Neural progenitor cell (in vitro differentiated cells): Measurements from ENCODE around the gene EHF. TPM values are rescaled to one million over a fixed set of nuclear protein-coding genes. Genes with fewer than 3 reads are reported as not detected.

Experiments used
- DNase-seq: peaks from one replicate; pipeline ENCODE4 v3.0.0-alpha.2; 2016; ENCODE audit warnings: low spot score
- H2AFZ ChIP-seq: fragments of 200-600 bp; sonication (generic); replicated peaks from 2 replicates; pipeline ENCODE4 v1.6.1; 2016; ENCODE audit warnings: antibody characterized with exemption
- H3F3A ChIP-seq: fragments of 200-600 bp; sonication (generic); 2 replicates; pipeline ENCODE4 v1.6.1; 2016; ENCODE audit warnings: antibody characterized with exemption, low read depth
- H3K27ac ChIP-seq: fragments of 200-600 bp; sonication (generic); 2 replicates; pipeline ENCODE4 v1.5.1; 2016; ENCODE audit warnings: mild to moderate bottlenecking
- H3K27me3 ChIP-seq: fragments of 200-600 bp; sonication (generic); 2 replicates; pipeline ENCODE4 v1.6.1; 2016; ENCODE audit warnings: mild to moderate bottlenecking, moderate library complexity
- H3K36me3 ChIP-seq: fragments of 200-600 bp; sonication (generic); 2 replicates; pipeline ENCODE4 v1.5.1; 2016
- H3K4me1 ChIP-seq: fragments of 200-600 bp; sonication (generic); 2 replicates; pipeline ENCODE4 v1.6.1; 2016; ENCODE audit warnings: mixed run types
- H3K4me2 ChIP-seq: fragments of 200-600 bp; sonication (generic); 2 replicates; pipeline ENCODE4 v1.6.1; 2016
- H3K4me3 ChIP-seq: fragments of 200-600 bp; sonication (generic); 2 replicates; pipeline ENCODE4 v1.5.1; 2016
- H3K79me2 ChIP-seq: fragments of 200-600 bp; sonication (generic); 2 replicates; pipeline ENCODE4 v1.6.1; 2016; ENCODE audit warnings: low read depth
- H3K9ac ChIP-seq: fragments of 200-600 bp; sonication (generic); 2 replicates; pipeline ENCODE4 v1.6.1; 2016
- H3K9me3 ChIP-seq: fragments of 200-600 bp; sonication (generic); 2 replicates; pipeline ENCODE4 v1.5.1; 2016; ENCODE audit warnings: low read depth
- H4K20me1 ChIP-seq: fragments of 200-600 bp; sonication (generic); 2 replicates; pipeline ENCODE4 v1.6.1; 2016; ENCODE audit warnings: low read depth
- H3K27ac Mint-ChIP-seq: 3 replicates; pipeline ENCODE4 v1.8.0; 2021; ENCODE audit warnings: mixed read lengths
- H3K27me3 Mint-ChIP-seq: 2 replicates; pipeline ENCODE4 v1.8.0; 2022; ENCODE audit warnings: low read depth, mild to moderate bottlenecking, inconsistent platforms, moderate library complexity, mixed read lengths; ENCODE audit not compliant: insufficient read depth
- H3K36me3 Mint-ChIP-seq: 3 replicates; pipeline ENCODE4 v1.8.0; 2021; ENCODE audit warnings: mixed read lengths
- H3K4me1 Mint-ChIP-seq: 3 replicates; pipeline ENCODE4 v1.8.0; 2021; ENCODE audit warnings: mixed read lengths
- H3K4me3 Mint-ChIP-seq: 3 replicates; pipeline ENCODE4 v1.8.0; 2021; ENCODE audit warnings: mild to moderate bottlenecking, moderate library complexity, mixed read lengths
- H3K9me3 Mint-ChIP-seq: 3 replicates; pipeline ENCODE4 v1.8.0; 2020; ENCODE audit warnings: mixed read lengths
- CTCF ChIP-seq: fragments of 200-600 bp; sonication (generic); IDR thresholded peaks from 2 replicates; pipeline ENCODE4 v1.5.1; 2017; ENCODE audit warnings: antibody characterized with exemption, mild to moderate bottlenecking
- EZH2 ChIP-seq: fragments of 200-600 bp; sonication (generic); IDR thresholded peaks from 2 replicates; pipeline ENCODE4 v1.6.1; 2017; ENCODE audit warnings: antibody characterized with exemption, mild to moderate bottlenecking, moderate library complexity
- EZH2phosphoT487 ChIP-seq: fragments of 200-600 bp; sonication (generic); IDR thresholded peaks from 2 replicates; pipeline ENCODE4 v1.6.1; 2017; ENCODE audit warnings: antibody characterized with exemption
- total RNA-seq: library from RNA; depleted of rRNA; stranded (reverse); fragments of >200 nt; gene quantifications from 2 replicates; pipeline ENCODE4 v1.2.3, GENCODE V29; 2015; ENCODE audit warnings: low replicate concordance

The EHF gene
- total RNA-seq, 1 donor from 2014 or later = not detected

DNA sequence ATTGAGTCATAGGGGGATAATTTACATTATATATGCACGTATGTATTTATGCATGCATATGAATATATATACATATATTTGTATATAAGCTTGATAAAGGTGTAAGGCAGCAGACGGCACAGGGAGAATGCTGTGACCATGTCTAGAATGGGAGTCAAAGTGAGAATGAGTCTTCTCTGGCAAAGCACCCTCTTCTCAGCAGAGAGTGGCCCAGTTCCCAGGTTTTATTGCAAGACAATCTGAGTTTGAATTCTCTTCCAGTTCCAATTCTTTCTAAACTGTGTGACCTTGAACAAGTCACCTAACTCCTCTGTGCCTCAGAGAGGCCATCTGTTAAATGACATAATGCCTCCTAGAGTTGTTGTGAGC is 13.8 kb downstream of the EHF start:
- peaks cover 14% of the 10 kb centered on the region for H3F3A ChIP-seq
- no peak overlapping the region for H3K4me2 ChIP-seq
- no peaks in the 10 kb centered on the region for H3K27me3 ChIP-seq
- H4K20me1 ChIP-seq = no peaks in the 10 kb centered on the region
- Mint-ChIP-seq H3K36me3 (no peaks in the 10 kb centered on the region), H3K4me3 (no peak overlapping the region), H3K9me3 (no peaks in the 10 kb centered on the region), H3K27ac (no peak overlapping the region), H3K27me3 (peaks cover 2% of the 10 kb centered on the region), H3K4me1 (peaks cover 18% of the 10 kb centered on the region)
- H3K9me3 ChIP-seq = no peaks in the 10 kb centered on the region
- DNase-seq = no peak
- H2AFZ ChIP-seq = no peak overlapping the region
- H3K27ac ChIP-seq = no peak overlapping the region
- no peak for TF ChIP-seq EZH2phosphoT487
- no peak for TF ChIP-seq CTCF
- no peak for TF ChIP-seq EZH2
- H3K36me3 ChIP-seq = no peaks in the 10 kb centered on the region
- H3K9ac ChIP-seq = no peak overlapping the region
- peaks cover 21% of the 10 kb centered on the region for H3K4me1 ChIP-seq
- no peak overlapping the region for H3K4me3 ChIP-seq
- no peaks in the 10 kb centered on the region for H3K79me2 ChIP-seq

GRCh38 chr11:34636127-34636526 is 15.2 kb downstream of the EHF start:
- Histone ChIP-seq H3K9me3 (no peaks in the 10 kb centered on the region), H3K27ac (no peak overlapping the region), H3K79me2 (no peaks in the 10 kb centered on the region), H3K27me3 (no peaks in the 10 kb centered on the region), H2AFZ (no peak overlapping the region), H3K4me1 (peaks cover 30% of the 10 kb centered on the region), H3K4me3 (no peak overlapping the region), H3K4me2 (no peak overlapping the region), H3K9ac (no peak overlapping the region), H3K36me3 (no peaks in the 10 kb centered on the region), H3F3A (peaks cover 14% of the 10 kb centered on the region), H4K20me1 (no peaks in the 10 kb centered on the region)
- no peak for DNase-seq
- Mint-ChIP-seq H3K4me1 (peaks cover 20% of the 10 kb centered on the region), H3K9me3 (no peaks in the 10 kb centered on the region), H3K27ac (no peak overlapping the region), H3K4me3 (no peak overlapping the region), H3K36me3 (no peaks in the 10 kb centered on the region), H3K27me3 (peaks cover 5% of the 10 kb centered on the region)
- TF ChIP-seq EZH2phosphoT487 (no peak), CTCF (no peak), EZH2 (no peak)

DNA sequence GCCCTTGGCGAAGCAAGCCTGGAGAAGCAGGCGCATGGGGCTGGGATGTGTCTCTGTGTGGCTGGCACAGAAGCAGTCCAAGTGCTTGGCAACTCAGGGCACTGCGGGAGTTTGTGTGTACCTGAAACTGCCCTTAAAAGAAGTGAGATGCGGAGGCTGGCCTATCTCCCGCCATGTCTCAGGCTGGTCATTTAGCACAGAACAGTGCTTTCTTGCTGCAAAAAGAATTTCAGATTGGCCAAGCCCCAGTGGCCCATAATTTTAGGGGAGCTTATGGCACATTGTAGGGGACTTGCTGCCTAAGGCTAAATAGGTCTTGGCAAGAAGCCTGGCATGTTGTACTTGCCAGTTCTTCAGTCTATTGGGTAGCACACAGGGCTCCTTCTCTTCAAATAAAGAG is 16.4 kb downstream of the EHF start:
- Histone ChIP-seq H2AFZ (no peak overlapping the region), H3K27me3 (no peaks in the 10 kb centered on the region), H3K4me2 (no peak overlapping the region), H3K79me2 (no peaks in the 10 kb centered on the region), H4K20me1 (no peaks in the 10 kb centered on the region), H3K36me3 (no peaks in the 10 kb centered on the region), H3K4me1 (peaks cover 21% of the 10 kb centered on the region), H3K9me3 (no peaks in the 10 kb centered on the region), H3K4me3 (no peak overlapping the region), H3K9ac (no peak overlapping the region), H3K27ac (no peak overlapping the region), H3F3A (peaks cover 8% of the 10 kb centered on the region)
- TF ChIP-seq EZH2phosphoT487 = no peak
- no peak for TF ChIP-seq EZH2
- TF ChIP-seq CTCF = no peak
- H3K27me3 Mint-ChIP-seq = peaks cover 5% of the 10 kb centered on the region
- H3K4me1 Mint-ChIP-seq = peaks cover 13% of the 10 kb centered on the region
- no peak overlapping the region for H3K27ac Mint-ChIP-seq
- no peak for DNase-seq
- H3K36me3 Mint-ChIP-seq = no peaks in the 10 kb centered on the region
- no peaks in the 10 kb centered on the region for H3K9me3 Mint-ChIP-seq
- H3K4me3 Mint-ChIP-seq = no peak overlapping the region

GRCh38 chr11:34638897-34639296 is 18.0 kb downstream of the EHF start:
- DNase-seq = no peak
- Histone ChIP-seq H3K4me2 (no peak overlapping the region), H3K9ac (no peak overlapping the region), H3K79me2 (no peaks in the 10 kb centered on the region), H3K9me3 (no peaks in the 10 kb centered on the region), H3K27ac (no peak overlapping the region), H4K20me1 (no peaks in the 10 kb centered on the region), H3K36me3 (no peaks in the 10 kb centered on the region), H3K4me3 (no peak overlapping the region), H2AFZ (no peak overlapping the region), H3K4me1 (peaks cover 10% of the 10 kb centered on the region), H3F3A (no peaks in the 10 kb centered on the region), H3K27me3 (no peaks in the 10 kb centered on the region)
- H3K27ac Mint-ChIP-seq = no peak overlapping the region
- TF ChIP-seq CTCF (no peak), EZH2phosphoT487 (no peak), EZH2 (no peak)
- H3K36me3 Mint-ChIP-seq = no peaks in the 10 kb centered on the region
- no peak overlapping the region for H3K4me3 Mint-ChIP-seq
- H3K4me1 Mint-ChIP-seq = peaks cover 5% of the 10 kb centered on the region
- H3K27me3 Mint-ChIP-seq = peaks cover 5% of the 10 kb centered on the region
- H3K9me3 Mint-ChIP-seq = peaks cover 3% of the 10 kb centered on the region
